Mucosa of rectum (tissue), 2 donors: ENCODE results near the gene FAM229A.

Source experiments
- H3K27ac ChIP-seq, 2 donors: one replicate each; pipeline ENCODE4 v1.7.0; 2013; ENCODE audit warnings: inconsistent platforms in 2 of 2, low read depth in 2 of 2, low read length in 2 of 2
- H3K27me3 ChIP-seq, 2 donors: one replicate each; pipeline ENCODE4 v1.7.0; 2013; ENCODE audit warnings: low read length in 2 of 2; ENCODE audit not compliant: control insufficient read depth in 2 of 2, insufficient read depth in 2 of 2
- H3K36me3 ChIP-seq, 2 donors: one replicate each; pipeline ENCODE4 v1.7.0; 2013; ENCODE audit warnings: low read length in 2 of 2; ENCODE audit not compliant: control insufficient read depth in 2 of 2, insufficient read depth in 2 of 2
- H3K4me1 ChIP-seq, 2 donors: one replicate each; pipeline ENCODE4 v1.7.0; 2013; ENCODE audit warnings: low read length in 2 of 2, mild to moderate bottlenecking in 1 of 2; ENCODE audit not compliant: control insufficient read depth in 2 of 2, insufficient read depth in 2 of 2
- H3K4me3 ChIP-seq, 2 donors: one replicate each; pipeline ENCODE4 v1.7.0; 2013; ENCODE audit warnings: low read length in 2 of 2
- H3K9ac ChIP-seq, 2 donors: one replicate each; pipeline ENCODE4 v1.7.0; 2013; ENCODE audit warnings: low read length in 2 of 2, low read depth in 1 of 2, mild to moderate bottlenecking in 1 of 2
- H3K9me3 ChIP-seq, 2 donors: one replicate each; pipeline ENCODE4 v1.7.0; 2013; ENCODE audit warnings: low read length in 2 of 2; ENCODE audit not compliant: control insufficient read depth in 2 of 2
- donor health status: healthy.
- donor health status: Normal muscosa, but diverticular disease.

FAM229A gene

DNA sequence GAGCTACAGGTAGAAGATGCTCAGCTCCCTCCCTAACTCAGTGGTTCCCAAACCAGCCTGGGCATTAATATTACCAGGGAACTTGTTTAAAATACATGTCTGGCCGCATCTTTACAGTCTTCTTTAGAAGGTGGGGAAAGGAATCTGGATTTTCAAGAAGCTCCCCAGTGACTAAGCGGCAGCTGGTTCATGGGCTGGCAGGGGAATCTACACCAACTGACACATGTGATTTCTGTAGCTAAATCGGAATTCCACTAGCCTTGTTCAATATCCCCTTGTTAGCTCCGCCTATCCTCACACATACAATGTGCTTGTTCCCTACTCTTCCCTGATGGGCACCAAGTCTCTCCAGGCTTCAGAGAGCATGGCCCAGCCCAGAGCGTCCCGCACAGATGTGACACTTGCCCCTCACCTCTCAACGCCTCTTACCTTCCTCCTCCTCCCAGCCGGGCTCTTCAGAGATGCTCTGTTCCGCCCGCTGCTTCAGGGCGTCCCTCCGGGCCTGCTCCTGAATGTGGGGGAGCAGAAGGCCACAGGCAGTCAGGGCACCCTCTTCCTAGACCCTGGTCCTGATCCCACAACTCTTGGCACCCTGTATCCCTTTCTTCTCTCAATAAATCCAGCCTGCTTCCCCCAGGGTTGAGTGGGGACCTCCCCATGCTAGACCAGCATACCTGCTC, 15.4 kb upstream of the FAM229A start:
- no peaks in the 10 kb centered on the region for H3K27me3 ChIP-seq
- no peaks in the 10 kb centered on the region for H3K9me3 ChIP-seq
- no peaks in the 10 kb centered on the region for H3K4me1 ChIP-seq
- no peak overlapping the region for H3K27ac ChIP-seq
- peaks cover 77 to 92% of the 10 kb centered on the region in 2 donors for H3K36me3 ChIP-seq
- H3K4me3 ChIP-seq, result no peak overlapping the region
- H3K9ac ChIP-seq, result no peak overlapping the region

DNA sequence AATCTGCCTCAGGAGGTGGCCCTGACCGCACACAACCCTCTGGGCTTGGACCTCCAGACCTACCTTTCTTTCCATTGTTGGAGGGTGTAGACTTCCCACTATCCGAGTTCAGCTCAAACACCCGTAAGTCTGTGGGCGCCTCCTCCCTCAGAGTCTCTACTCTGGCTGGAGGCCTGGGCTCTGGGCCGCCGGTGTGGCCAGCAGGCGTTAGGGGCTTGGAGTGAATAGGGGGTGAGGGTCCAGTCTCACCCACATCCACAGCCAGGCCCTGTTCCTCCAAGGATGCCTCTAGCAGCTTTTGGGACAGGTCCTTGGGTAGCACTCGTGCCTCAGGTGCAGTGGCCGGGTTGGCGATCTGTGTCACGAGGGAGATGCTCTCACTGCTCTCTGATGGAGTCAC, 13.9 kb upstream of the FAM229A start:
- no peak overlapping the region for H3K9ac ChIP-seq
- H3K27ac ChIP-seq, result no peak overlapping the region
- no peak overlapping the region for H3K4me3 ChIP-seq
- no peaks in the 10 kb centered on the region for H3K27me3 ChIP-seq
- no peaks in the 10 kb centered on the region for H3K9me3 ChIP-seq
- H3K36me3 ChIP-seq, result peaks cover 84 to 92% of the 10 kb centered on the region in 2 donors
- no peaks in the 10 kb centered on the region for H3K4me1 ChIP-seq

DNA sequence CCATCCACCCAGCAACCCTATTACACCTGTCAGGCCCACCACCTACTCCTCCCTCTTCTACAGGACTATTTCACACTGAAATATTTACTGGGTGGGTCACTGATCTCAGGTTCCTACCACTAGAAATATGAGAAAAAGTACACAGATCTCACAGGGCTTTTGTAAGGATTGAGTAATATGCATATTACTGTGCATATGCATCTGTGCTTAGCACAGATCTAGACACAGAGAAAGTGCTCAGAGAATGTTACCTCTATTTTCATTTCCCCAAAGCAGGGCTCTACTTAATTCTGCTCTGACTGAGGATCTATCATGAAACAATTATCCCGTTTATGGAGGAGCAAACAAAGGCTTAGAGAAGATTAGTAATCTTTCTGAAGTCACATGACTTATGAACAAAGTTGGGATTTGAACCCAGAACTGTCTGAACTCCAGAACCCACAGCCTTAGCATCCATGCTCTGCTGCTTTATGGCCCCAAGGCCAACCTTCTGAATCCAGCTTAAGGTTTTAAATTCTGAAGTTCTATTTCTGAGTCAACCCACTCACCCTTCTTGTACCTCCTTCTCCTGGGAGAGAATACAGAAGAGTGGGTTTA, 11.8 kb upstream of the FAM229A start:
- Histone ChIP-seq H3K9me3 (no peaks in the 10 kb centered on the region), H3K36me3 (peaks cover 71 to 76% of the 10 kb centered on the region in 2 donors), H3K9ac (no peak overlapping the region), H3K4me1 (no peaks in the 10 kb centered on the region), H3K27me3 (no peaks in the 10 kb centered on the region), H3K27ac (no peak overlapping the region), H3K4me3 (no peak overlapping the region)

DNA sequence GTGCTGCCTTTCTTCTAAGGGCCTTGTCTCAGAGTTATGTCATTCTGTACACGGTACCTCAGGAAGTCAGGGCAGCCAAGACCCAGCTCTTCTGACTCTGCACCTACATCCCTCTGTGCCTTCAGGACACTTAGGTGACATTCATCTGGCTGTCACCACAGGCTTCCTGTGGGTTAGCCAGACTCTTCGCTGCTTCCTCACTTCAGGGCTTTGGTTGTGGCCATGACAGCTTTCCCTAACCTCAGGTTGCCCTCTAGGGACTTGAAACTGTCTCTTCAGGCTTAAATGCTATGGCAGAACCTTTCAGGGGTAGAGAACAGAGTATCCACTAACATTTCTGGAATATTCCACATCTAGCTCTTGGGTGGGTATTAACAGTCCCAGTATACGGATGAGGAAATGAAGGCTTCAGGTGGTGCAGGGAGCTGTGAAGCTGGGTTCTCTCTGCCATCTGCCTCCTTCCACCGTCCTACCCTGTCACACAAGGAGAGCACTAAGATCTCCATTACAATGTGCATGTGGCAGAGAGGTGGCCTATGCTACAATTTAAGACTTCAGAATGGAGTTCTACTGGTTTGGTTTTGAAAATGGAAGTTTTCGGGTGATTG, 10.0 kb upstream of the FAM229A start:
- H3K9ac ChIP-seq, result no peak overlapping the region
- H3K27ac ChIP-seq, result no peak overlapping the region
- H3K27me3 ChIP-seq, result no peaks in the 10 kb centered on the region
- no peak overlapping the region for H3K4me3 ChIP-seq
- H3K4me1 ChIP-seq, result no peaks in the 10 kb centered on the region
- no peaks in the 10 kb centered on the region for H3K9me3 ChIP-seq
- H3K36me3 ChIP-seq, result peaks cover 71 to 73% of the 10 kb centered on the region in 2 donors

DNA sequence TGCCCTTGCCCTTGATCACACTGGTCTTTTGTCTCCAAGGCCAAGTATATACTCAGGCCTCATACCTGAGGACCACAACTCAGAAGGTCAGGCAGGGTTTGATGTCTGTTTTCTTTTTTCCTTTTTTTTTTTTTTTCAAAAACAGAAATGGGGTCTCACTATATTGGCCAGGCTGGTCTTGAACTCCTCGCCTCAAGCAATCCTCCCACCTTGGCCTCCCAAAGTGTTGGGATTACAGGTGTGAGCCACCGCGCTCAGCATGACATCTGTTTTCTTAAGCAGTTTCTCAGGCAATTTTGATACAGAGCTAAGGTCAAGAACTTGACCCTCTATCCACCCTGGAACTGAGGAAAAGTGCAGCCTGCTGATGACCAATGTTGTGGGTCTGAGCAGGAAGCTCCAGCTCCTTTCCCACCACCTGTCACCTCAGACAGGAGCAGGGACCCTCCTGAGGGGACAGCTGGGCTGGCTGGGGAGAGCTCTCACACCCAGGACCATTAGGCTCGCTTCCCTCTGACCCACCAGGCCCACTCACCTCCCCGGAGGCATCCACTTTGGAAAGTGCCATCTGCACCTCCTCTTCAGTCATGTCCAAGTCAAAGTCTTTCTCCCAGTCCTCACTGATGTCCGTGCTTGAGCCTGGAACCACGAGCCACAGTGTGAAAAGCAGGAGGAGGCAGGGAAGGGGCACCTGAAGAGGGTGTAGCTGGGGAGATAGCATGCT, 5.8 kb upstream of the FAM229A start:
- Histone ChIP-seq H3K36me3 (peaks cover 66% of the 10 kb centered on the region in 2 donors), H3K9me3 (no peaks in the 10 kb centered on the region), H3K9ac (no peak overlapping the region), H3K4me1 (no peaks in the 10 kb centered on the region), H3K27ac (no peak overlapping the region), H3K27me3 (no peaks in the 10 kb centered on the region), H3K4me3 (no peak overlapping the region)

DNA sequence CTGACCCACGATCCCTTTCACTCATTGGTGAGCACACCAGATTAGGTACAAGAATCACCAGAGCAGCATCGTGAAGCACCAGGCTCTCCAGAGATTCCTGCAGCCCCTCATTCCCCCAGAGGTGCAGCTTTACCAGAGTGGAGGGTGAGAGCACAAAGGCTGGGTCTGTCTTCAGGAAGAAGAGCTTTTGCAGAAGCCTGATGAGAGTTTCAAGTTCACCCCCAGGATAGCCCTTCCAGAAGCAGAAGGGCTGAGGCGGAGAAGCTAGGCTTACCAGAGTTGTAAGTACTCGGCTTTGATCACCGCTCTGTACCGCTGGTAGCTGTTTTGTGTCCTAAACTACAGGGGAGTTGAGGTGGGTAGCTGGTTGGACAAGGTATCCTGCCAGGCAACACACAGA, 3.2 kb upstream of the FAM229A start:
- no peak overlapping the region for H3K9ac ChIP-seq
- no peaks in the 10 kb centered on the region for H3K27me3 ChIP-seq
- H3K9me3 ChIP-seq, result no peaks in the 10 kb centered on the region
- H3K4me1 ChIP-seq, result peaks cover 5 to 6% of the 10 kb centered on the region in 2 donors
- peaks cover 50% of the 10 kb centered on the region in 2 donors for H3K36me3 ChIP-seq
- no peak overlapping the region for H3K4me3 ChIP-seq
- H3K27ac ChIP-seq, result no peak overlapping the region

DNA sequence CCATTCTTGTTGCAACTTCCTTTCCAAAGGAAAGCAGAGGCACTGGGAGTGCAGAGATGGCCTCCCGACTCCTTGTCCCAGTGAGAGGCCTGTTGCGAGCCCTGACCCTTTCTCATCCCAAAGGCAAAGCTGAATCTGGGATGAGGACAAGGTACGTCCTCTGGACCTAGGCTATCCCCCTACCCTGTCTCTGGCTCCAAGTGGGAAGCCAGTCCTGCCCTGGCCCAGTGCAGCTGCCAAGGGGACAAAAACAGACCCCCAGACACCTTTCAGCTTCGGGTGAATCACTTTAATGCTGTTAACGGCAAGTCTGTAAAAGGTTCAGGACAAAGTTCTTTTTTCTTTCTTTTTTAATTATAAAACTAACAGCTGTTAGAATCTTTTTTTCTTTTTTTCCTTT, 2.6 kb upstream of the FAM229A start:
- Histone ChIP-seq H3K4me1 (peaks cover 5 to 6% of the 10 kb centered on the region in 2 donors), H3K4me3 (no peak overlapping the region), H3K9me3 (no peaks in the 10 kb centered on the region), H3K9ac (no peak overlapping the region), H3K36me3 (peaks cover 50% of the 10 kb centered on the region in 2 donors), H3K27ac (no peak overlapping the region), H3K27me3 (no peaks in the 10 kb centered on the region)

DNA sequence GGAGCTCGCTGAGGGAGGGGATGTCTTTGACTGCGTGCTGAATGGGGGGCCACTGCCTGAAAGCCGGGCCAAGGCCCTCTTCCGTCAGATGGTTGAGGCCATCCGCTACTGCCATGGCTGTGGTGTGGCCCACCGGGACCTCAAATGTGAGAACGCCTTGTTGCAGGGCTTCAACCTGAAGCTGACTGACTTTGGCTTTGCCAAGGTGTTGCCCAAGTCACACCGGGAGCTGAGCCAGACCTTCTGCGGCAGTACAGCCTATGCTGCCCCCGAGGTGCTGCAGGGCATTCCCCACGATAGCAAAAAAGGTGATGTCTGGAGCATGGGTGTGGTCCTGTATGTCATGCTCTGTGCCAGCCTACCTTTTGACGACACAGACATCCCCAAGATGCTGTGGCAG, 1.4 kb upstream of the FAM229A start:
- Histone ChIP-seq H3K36me3 (peaks cover 42 to 43% of the 10 kb centered on the region in 2 donors), H3K4me1 (peaks cover 5 to 6% of the 10 kb centered on the region in 2 donors), H3K9ac (no peak overlapping the region), H3K4me3 (no peak overlapping the region), H3K27me3 (no peaks in the 10 kb centered on the region), H3K9me3 (no peaks in the 10 kb centered on the region), H3K27ac (no peak overlapping the region)

DNA sequence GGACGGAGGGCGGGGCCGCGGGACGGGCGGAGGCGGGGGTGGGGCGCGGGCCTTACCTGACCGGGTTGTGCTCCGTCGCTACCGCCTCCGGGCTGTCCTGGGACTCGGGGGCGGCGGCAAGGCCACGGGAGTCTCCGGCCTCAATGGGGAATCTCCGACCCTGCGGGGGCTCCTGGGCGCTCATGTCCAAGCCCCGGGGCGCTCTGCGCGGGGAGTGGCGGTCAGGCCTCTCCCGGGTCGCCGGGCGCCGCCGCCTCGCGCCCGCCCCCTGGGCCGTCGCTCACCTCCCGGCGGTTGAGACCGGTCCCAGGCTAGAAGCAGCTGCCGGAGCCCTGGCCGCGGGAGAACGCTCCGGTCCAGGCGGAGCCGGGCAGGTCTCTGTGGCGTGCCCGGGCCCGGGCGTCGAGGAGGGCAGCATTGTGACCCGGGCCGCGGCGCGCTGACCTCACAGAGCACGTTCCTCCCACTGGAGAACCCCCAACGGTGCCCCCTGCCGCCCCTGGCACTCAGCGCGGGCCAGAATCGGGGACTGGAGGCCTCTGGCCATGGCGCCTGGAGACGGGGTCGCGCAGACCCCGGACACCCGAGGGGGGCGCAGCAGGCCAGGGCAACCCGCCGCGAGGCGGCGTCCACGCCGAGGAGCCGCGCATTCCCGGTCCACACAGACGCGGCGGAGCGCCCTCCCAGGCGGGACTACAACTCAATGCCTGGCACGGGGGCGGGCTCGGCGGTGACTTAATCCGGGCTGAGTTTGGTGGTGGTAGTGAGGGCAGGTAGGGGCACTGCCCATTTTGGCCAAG, 411 bp downstream of the FAM229A start:
- Histone ChIP-seq H3K4me3 (peak overlapping the region; percentile 44 to 53), H3K4me1 (peaks cover 5 to 6% of the 10 kb centered on the region in 2 donors), H3K36me3 (peaks cover 24 to 28% of the 10 kb centered on the region in 2 donors), H3K27me3 (no peaks in the 10 kb centered on the region), H3K9me3 (no peaks in the 10 kb centered on the region), H3K27ac (no peak overlapping the region), H3K9ac (peak overlapping the region in 1 of 2 donors; percentile 79)
